ENCODE data around the gene ST8SIA1. TPM values are rescaled to one million over a fixed set of nuclear protein-coding genes. Genes with fewer than 3 reads are reported as not detected.

Gene ST8SIA1
- total and polyA plus RNA-seq, 5 donors from 2014 or later, result 1.2 to 39.4 (median 3.3) TPM

DNA sequence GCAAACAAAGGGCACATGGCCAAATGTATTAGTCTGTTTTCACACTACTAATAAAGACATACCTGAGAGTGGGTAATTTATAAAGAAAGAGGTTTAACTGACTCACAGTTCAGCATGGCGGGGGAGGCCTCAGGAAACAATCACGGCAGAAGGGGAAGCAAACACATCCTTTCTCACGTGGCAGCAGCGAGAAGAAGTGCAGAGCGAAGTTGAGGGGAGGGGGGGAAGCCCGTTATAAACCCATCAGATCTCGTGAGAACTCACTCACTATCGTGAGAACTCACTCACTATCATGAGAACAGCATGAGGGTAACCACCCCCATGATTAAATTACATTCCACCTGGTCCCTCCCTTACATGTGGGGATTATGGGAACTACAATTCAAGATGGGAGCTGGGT, 66.1 kb downstream of the ST8SIA1 start:
- no peaks in the 10 kb centered on the region for H3K27me3 ChIP-seq (ENCODE audit: control insufficient read depth, insufficient read depth, low read length)
- DNase-seq (no peak), ATAC-seq (ENCODE audit: low read depth in 2 of 2) (no peak)
- Mint-ChIP-seq H3K36me3 (peaks cover 17% of the 10 kb centered on the region), H3K9me3 (peaks cover 0 to 1% (median 0%) of the 10 kb centered on the region in 7 donors), H3K27ac (peak overlapping the region in 1 of 3 donors; percentile 11), H3K4me3 (no peak overlapping the region), H3K27me3 (no peaks in the 10 kb centered on the region), H3K4me1 (peaks cover 0 to 25% (median 14%) of the 10 kb centered on the region in 4 donors)
- H3K4me3 ChIP-seq (ENCODE audit: low read depth, low read length), result no peak overlapping the region
- no peaks in the 10 kb centered on the region for H3K4me1 ChIP-seq (ENCODE audit: control insufficient read depth, insufficient read depth, low read length, poor library complexity, severe bottlenecking)
- H3K9me3 ChIP-seq (ENCODE audit: control insufficient read depth in 2 of 2, low read length in 2 of 2), result no peaks in the 10 kb centered on the region
- no peak overlapping the region for H3K27ac ChIP-seq (ENCODE audit: insufficient read depth, low read length, poor library complexity, severe bottlenecking)
- H3K36me3 ChIP-seq (ENCODE audit: control insufficient read depth, insufficient read depth, low read length), result peaks cover 5% of the 10 kb centered on the region

GRCh38 chr12:22266101-22266500, 68.4 kb downstream of the ST8SIA1 start:
- peaks cover 5% of the 10 kb centered on the region for H3K36me3 ChIP-seq (ENCODE audit: control insufficient read depth, insufficient read depth, low read length)
- H3K4me1 Mint-ChIP-seq, result peaks cover 0 to 27% (median 16%) of the 10 kb centered on the region in 4 donors
- H3K27ac Mint-ChIP-seq, result peak overlapping the region in 1 of 3 donors; percentile 44
- H3K27ac ChIP-seq (ENCODE audit: insufficient read depth, low read length, poor library complexity, severe bottlenecking), result no peak overlapping the region
- H3K36me3 Mint-ChIP-seq, result peaks cover 12% of the 10 kb centered on the region
- no peak overlapping the region for H3K4me3 ChIP-seq (ENCODE audit: low read depth, low read length)
- H3K9me3 ChIP-seq (ENCODE audit: control insufficient read depth in 2 of 2, low read length in 2 of 2), result no peaks in the 10 kb centered on the region
- peaks cover 0 to 1% (median 0%) of the 10 kb centered on the region in 7 donors for H3K9me3 Mint-ChIP-seq
- no peaks in the 10 kb centered on the region for H3K4me1 ChIP-seq (ENCODE audit: control insufficient read depth, insufficient read depth, low read length, poor library complexity, severe bottlenecking)
- no peaks in the 10 kb centered on the region for H3K27me3 ChIP-seq (ENCODE audit: control insufficient read depth, insufficient read depth, low read length)
- H3K4me3 Mint-ChIP-seq, result no peak overlapping the region
- DNase-seq, result no peak
- no peaks in the 10 kb centered on the region for H3K27me3 Mint-ChIP-seq
- ATAC-seq (ENCODE audit: low read depth in 2 of 2), result no peak

GRCh38 chr12:22264380-22264779, 70.1 kb downstream of the ST8SIA1 start:
- H3K4me1 ChIP-seq (ENCODE audit: control insufficient read depth, insufficient read depth, low read length, poor library complexity, severe bottlenecking), result no peaks in the 10 kb centered on the region
- H3K4me3 ChIP-seq (ENCODE audit: low read depth, low read length), result no peak overlapping the region
- H3K27me3 Mint-ChIP-seq, result no peaks in the 10 kb centered on the region
- no peak overlapping the region for H3K27ac ChIP-seq (ENCODE audit: insufficient read depth, low read length, poor library complexity, severe bottlenecking)
- peaks cover 0 to 1% (median 0%) of the 10 kb centered on the region in 7 donors for H3K9me3 Mint-ChIP-seq
- no peaks in the 10 kb centered on the region for H3K36me3 ChIP-seq (ENCODE audit: control insufficient read depth, insufficient read depth, low read length)
- ATAC-seq (ENCODE audit: low read depth in 2 of 2) (no peak), DNase-seq (no peak)
- H3K9me3 ChIP-seq (ENCODE audit: control insufficient read depth in 2 of 2, low read length in 2 of 2), result no peaks in the 10 kb centered on the region
- peaks cover 12% of the 10 kb centered on the region for H3K36me3 Mint-ChIP-seq
- H3K4me1 Mint-ChIP-seq, result peaks cover 0 to 27% (median 16%) of the 10 kb centered on the region in 4 donors
- no peak overlapping the region for H3K27ac Mint-ChIP-seq
- H3K27me3 ChIP-seq (ENCODE audit: control insufficient read depth, insufficient read depth, low read length), result no peaks in the 10 kb centered on the region
- no peak overlapping the region for H3K4me3 Mint-ChIP-seq

- Mint-ChIP-seq H3K27ac (no peak overlapping the region), H3K9me3 (no peaks in the 10 kb centered on the region), H3K4me3 (no peak overlapping the region), H3K4me1 (peaks cover 0 to 30% (median 16%) of the 10 kb centered on the region in 4 donors), H3K27me3 (no peaks in the 10 kb centered on the region), H3K36me3 (peaks cover 7% of the 10 kb centered on the region)
- Histone ChIP-seq H3K36me3 (ENCODE audit: control insufficient read depth, insufficient read depth, low read length) (peaks cover 2% of the 10 kb centered on the region), H3K27me3 (ENCODE audit: control insufficient read depth, insufficient read depth, low read length) (no peaks in the 10 kb centered on the region), H3K9me3 (ENCODE audit: control insufficient read depth in 2 of 2, low read length in 2 of 2) (no peaks in the 10 kb centered on the region), H3K27ac (ENCODE audit: insufficient read depth, low read length, poor library complexity, severe bottlenecking) (no peak overlapping the region), H3K4me1 (ENCODE audit: control insufficient read depth, insufficient read depth, low read length, poor library complexity, severe bottlenecking) (peaks cover 6% of the 10 kb centered on the region), H3K4me3 (ENCODE audit: low read depth, low read length) (no peak overlapping the region)
- DNase-seq (no peak), ATAC-seq (ENCODE audit: low read depth in 2 of 2) (no peak)
Measured at GRCh38 chr12:22262309-22262708, 72.2 kb downstream of the ST8SIA1 start.

GRCh38 chr12:22257100-22257499, 77.4 kb downstream of the ST8SIA1 start:
- Mint-ChIP-seq H3K36me3 (peaks cover 11% of the 10 kb centered on the region), H3K4me1 (peaks cover 0 to 18% (median 6%) of the 10 kb centered on the region in 4 donors), H3K9me3 (no peaks in the 10 kb centered on the region), H3K27ac (no peak overlapping the region), H3K27me3 (no peaks in the 10 kb centered on the region), H3K4me3 (no peak overlapping the region)
- DNase-seq, result no peak
- no peak overlapping the region for H3K27ac ChIP-seq (ENCODE audit: insufficient read depth, low read length, poor library complexity, severe bottlenecking)
- H3K9me3 ChIP-seq (ENCODE audit: control insufficient read depth in 2 of 2, low read length in 2 of 2), result no peaks in the 10 kb centered on the region
- no peak for ATAC-seq (ENCODE audit: low read depth in 2 of 2)
- H3K36me3 ChIP-seq (ENCODE audit: control insufficient read depth, insufficient read depth, low read length), result peaks cover 18% of the 10 kb centered on the region
- peaks cover 6% of the 10 kb centered on the region for H3K4me1 ChIP-seq (ENCODE audit: control insufficient read depth, insufficient read depth, low read length, poor library complexity, severe bottlenecking)
- no peak overlapping the region for H3K4me3 ChIP-seq (ENCODE audit: low read depth, low read length)
- no peaks in the 10 kb centered on the region for H3K27me3 ChIP-seq (ENCODE audit: control insufficient read depth, insufficient read depth, low read length)

DNA sequence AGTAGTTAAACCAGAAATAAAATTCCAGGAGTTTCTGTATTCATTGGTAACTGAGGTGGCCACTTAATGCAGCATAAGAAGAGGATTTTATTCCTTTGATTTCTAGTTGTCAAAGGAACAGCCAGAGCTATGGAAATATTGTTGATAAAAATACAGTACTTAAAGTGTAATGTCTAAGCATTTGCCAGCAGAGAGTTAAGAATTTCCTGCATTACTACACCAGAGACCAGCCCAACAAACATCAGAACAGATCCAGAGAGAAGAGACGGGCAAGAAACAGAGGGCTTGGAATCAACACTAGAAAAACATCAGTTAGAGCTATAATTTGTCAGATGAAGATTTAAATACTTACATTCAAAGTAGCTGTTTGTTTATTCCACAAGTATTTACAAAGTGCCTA, 77.9 kb downstream of the ST8SIA1 start:
- Mint-ChIP-seq H3K27me3 (no peaks in the 10 kb centered on the region), H3K27ac (no peak overlapping the region), H3K4me3 (peak overlapping the region in 1 of 4 donors; percentile 22), H3K4me1 (peaks cover 0 to 13% (median 6%) of the 10 kb centered on the region in 4 donors), H3K9me3 (no peaks in the 10 kb centered on the region), H3K36me3 (peaks cover 11% of the 10 kb centered on the region)
- Histone ChIP-seq H3K9me3 (ENCODE audit: control insufficient read depth in 2 of 2, low read length in 2 of 2) (no peaks in the 10 kb centered on the region), H3K4me3 (ENCODE audit: low read depth, low read length) (no peak overlapping the region), H3K36me3 (ENCODE audit: control insufficient read depth, insufficient read depth, low read length) (peaks cover 18% of the 10 kb centered on the region), H3K27me3 (ENCODE audit: control insufficient read depth, insufficient read depth, low read length) (no peaks in the 10 kb centered on the region), H3K4me1 (ENCODE audit: control insufficient read depth, insufficient read depth, low read length, poor library complexity, severe bottlenecking) (peaks cover 6% of the 10 kb centered on the region), H3K27ac (ENCODE audit: insufficient read depth, low read length, poor library complexity, severe bottlenecking) (no peak overlapping the region)
- no peak for ATAC-seq (ENCODE audit: low read depth in 2 of 2)
- DNase-seq, result no peak

DNA sequence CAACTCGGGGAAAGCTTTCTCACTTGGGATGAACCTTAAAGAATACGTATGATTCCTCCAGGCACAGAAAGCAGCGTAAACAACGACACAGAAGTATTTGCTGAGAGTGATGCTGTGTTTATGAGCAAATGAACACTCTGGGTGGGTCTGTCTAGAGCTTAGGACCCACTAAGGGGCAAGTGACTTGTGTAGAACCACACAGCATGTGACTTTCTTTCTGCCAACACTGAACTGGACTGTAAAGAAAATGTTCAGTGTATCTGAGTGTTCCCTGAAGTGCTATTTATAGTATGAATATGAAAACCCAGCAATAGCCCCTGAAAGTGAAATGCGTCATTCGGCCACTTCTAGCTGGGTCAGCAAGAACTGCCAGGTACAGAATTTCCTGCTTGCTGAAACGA, 78.5 kb downstream of the ST8SIA1 start:
- no peak for ATAC-seq (ENCODE audit: low read depth in 2 of 2)
- H3K27me3 ChIP-seq (ENCODE audit: control insufficient read depth, insufficient read depth, low read length), result no peaks in the 10 kb centered on the region
- peaks cover 6% of the 10 kb centered on the region for H3K4me1 ChIP-seq (ENCODE audit: control insufficient read depth, insufficient read depth, low read length, poor library complexity, severe bottlenecking)
- no peaks in the 10 kb centered on the region for H3K9me3 ChIP-seq (ENCODE audit: control insufficient read depth in 2 of 2, low read length in 2 of 2)
- Mint-ChIP-seq H3K4me1 (peaks cover 0 to 13% (median 8%) of the 10 kb centered on the region in 4 donors), H3K4me3 (no peak overlapping the region), H3K27me3 (no peaks in the 10 kb centered on the region), H3K27ac (no peak overlapping the region), H3K9me3 (no peaks in the 10 kb centered on the region), H3K36me3 (peaks cover 11% of the 10 kb centered on the region)
- DNase-seq, result no peak
- H3K36me3 ChIP-seq (ENCODE audit: control insufficient read depth, insufficient read depth, low read length), result peaks cover 18% of the 10 kb centered on the region
- no peak overlapping the region for H3K4me3 ChIP-seq (ENCODE audit: low read depth, low read length)
- H3K27ac ChIP-seq (ENCODE audit: insufficient read depth, low read length, poor library complexity, severe bottlenecking), result no peak overlapping the region

DNA sequence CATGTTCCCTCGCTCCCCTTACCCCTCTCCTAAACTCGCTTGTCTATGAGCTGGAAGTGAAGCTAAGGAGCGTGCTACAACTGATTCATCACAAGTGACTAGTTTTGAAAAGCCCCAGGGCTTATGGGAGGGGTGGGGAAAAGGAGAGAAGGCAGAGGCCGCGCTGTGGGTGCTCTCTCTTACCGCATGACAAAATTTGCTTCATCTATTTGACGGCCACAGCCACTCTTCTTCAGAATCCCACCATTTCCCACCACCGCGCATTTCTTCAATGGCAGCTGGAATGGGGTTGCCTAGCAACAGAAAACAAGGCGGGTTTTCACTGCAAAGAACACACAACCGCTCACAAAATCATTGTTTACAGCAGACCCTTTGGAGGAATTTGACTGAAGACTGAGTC, 79.4 kb downstream of the ST8SIA1 start:
- ATAC-seq (ENCODE audit: low read depth in 2 of 2), result no peak
- Histone ChIP-seq H3K27me3 (ENCODE audit: control insufficient read depth, insufficient read depth, low read length) (no peaks in the 10 kb centered on the region), H3K27ac (ENCODE audit: insufficient read depth, low read length, poor library complexity, severe bottlenecking) (no peak overlapping the region), H3K4me1 (ENCODE audit: control insufficient read depth, insufficient read depth, low read length, poor library complexity, severe bottlenecking) (peaks cover 6% of the 10 kb centered on the region), H3K4me3 (ENCODE audit: low read depth, low read length) (no peak overlapping the region), H3K9me3 (ENCODE audit: control insufficient read depth in 2 of 2, low read length in 2 of 2) (no peaks in the 10 kb centered on the region), H3K36me3 (ENCODE audit: control insufficient read depth, insufficient read depth, low read length) (peaks cover 18% of the 10 kb centered on the region)
- peaks cover 0 to 15% (median 9%) of the 10 kb centered on the region in 4 donors for H3K4me1 Mint-ChIP-seq
- H3K36me3 Mint-ChIP-seq, result peaks cover 15% of the 10 kb centered on the region
- no peak overlapping the region for H3K27ac Mint-ChIP-seq
- no peak for DNase-seq
- no peak overlapping the region for H3K4me3 Mint-ChIP-seq
- H3K9me3 Mint-ChIP-seq, result no peaks in the 10 kb centered on the region
- no peaks in the 10 kb centered on the region for H3K27me3 Mint-ChIP-seq
